D721Med (cell line): ENCODE measurements around the gene PITPNC1.
"Not testable (repeated sequence)": the region's sequence is repeated elsewhere in the genome, so short reads cannot be mapped to it uniquely, and the experiment has no call there.

Source experiments
- DNase-seq: peaks from one replicate; pipeline ENCODE4 v3.0.0; 2011; ENCODE audit warnings: low spot score; ENCODE audit not compliant: insufficient read length
- FAIRE-seq: peaks from 2 replicates; lab custom pipeline; 2011; peaks lifted over from hg19 to GRCh38; lab: Jason Lieb, UNC
- CTCF ChIP-seq: IDR thresholded peaks from 2 replicates; pipeline ENCODE4 v1.5.1; 2012; ENCODE audit warnings: mild to moderate bottlenecking, control low read depth; ENCODE audit not compliant: insufficient read depth; ENCODE audit errors: missing control alignments

The PITPNC1 gene

DNA sequence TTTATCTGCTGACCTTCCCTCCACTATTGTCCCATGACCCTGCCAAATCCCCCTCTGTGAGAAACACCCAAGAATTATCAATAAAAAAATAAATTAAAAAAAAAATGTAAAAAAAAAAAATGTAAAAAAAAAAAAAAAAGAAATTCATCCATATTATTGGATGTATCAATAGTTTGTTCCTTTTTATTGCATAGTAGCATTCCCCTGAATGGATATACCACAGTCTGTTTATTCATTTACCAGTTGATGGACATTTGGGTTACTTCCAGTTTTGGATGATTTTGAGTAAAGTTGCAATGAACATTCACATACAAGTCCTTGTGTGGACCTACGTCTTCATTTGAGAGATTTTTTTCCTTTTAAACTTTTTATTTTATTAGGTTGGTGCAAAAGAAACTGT is 94.0 kb downstream of the PITPNC1 start:
- no peak for FAIRE-seq
- no peak for DNase-seq
- TF ChIP-seq CTCF, result no peak

GRCh38 chr17:67472606-67473005 is 95.5 kb downstream of the PITPNC1 start:
- not testable (repeated sequence) for DNase-seq, FAIRE-seq

GRCh38 chr17:67474081-67474661 is 97.1 kb downstream of the PITPNC1 start:
- no peak for TF ChIP-seq CTCF
- no peak for DNase-seq
- no peak for FAIRE-seq

DNA sequence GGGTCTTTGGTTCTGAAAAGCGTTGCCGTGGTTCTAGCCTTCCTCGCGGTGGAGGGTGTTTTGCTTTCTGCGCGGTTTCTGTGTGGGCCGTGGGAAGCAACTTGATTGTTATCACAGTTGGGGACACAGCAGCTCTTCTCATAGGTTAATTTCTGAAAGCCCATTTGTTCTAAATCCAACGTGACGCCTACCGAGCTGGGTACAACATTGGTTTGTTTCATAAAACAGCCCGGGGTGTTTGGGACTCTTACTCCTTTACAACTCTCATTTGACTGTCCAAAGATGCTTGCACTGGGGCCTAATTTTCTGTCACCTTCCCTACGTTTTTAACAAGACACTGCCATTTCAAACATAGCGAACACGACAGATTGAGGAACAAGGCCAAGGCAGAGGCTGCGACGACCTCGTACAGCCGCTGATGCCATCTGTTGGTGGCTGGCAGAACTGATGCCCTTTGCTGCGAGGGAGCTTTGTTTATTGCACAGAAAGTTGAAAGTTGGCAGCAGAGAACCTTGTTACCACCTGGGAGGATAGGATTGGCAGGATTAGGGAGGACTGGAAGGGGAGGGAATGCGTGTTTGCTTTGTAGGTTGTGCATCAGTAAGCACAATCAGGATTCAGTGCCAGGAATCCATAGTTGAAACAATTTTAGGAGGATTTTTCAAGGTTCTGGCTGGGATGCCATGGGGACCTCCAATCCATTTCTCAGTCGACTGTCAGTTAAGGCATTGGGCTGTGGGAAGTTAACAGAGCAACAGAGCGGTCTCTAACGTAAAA is 98.3 kb downstream of the PITPNC1 start:
- DNase-seq (no peak), FAIRE-seq (no peak)
- peak; percentile 100 for TF ChIP-seq CTCF

DNA sequence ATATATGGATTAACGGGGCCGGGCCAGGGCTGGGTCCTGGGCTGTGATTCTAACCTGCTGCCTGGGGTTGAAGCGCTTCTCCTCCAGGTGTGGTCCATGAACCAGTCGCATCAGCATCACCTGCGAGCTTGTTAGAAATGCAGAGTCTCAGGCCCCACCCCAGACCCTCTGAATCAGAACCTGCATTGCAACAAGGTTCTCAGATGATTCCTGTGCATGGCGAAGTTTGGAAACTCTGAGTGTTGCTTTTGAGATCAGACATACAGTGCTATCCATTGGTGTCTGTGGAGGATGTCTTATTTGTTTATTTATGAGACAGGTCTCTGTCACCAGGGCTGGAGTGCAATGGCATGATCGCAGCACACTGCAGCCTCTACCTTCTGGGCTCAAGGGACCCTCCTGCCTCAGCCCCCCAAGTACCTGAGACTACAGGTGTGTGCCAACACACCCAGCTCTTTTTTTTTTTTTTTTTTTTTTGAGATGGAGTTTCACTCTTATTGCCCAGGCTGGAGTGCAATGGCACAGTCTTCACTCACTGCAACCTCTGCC is 99.8 kb downstream of the PITPNC1 start:
- DNase-seq, result no peak
- no peak for TF ChIP-seq CTCF
- no peak for FAIRE-seq

DNA sequence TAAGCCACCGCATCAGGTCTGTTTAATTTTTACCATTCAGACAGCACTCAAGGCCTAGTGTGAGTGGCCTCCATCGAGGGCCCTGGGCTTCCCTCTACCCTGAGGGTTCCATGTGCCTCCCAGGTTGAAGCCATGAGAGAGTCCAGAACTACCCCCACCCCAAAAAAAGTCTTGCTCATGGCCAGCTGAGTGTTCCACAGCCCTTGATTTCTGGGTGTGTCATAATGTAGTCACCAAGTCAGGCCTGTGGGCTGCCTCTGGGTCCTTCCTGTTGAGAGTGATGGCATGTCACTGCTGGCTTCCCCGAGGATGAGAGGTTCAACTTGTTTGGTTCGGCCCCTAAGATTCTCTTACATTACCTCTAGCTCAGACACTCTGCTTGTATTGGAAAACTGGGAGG is 100.6 kb downstream of the PITPNC1 start:
- no peak for DNase-seq
- no peak for TF ChIP-seq CTCF
- no peak for FAIRE-seq

- TF ChIP-seq CTCF, result no peak
- no peak for FAIRE-seq
- no peak for DNase-seq
These were observed 101.4 kb downstream of the PITPNC1 start for GRCh38 chr17:67478401-67479041.
